Measurements from ENCODE around the gene TTBK2.

DNA sequence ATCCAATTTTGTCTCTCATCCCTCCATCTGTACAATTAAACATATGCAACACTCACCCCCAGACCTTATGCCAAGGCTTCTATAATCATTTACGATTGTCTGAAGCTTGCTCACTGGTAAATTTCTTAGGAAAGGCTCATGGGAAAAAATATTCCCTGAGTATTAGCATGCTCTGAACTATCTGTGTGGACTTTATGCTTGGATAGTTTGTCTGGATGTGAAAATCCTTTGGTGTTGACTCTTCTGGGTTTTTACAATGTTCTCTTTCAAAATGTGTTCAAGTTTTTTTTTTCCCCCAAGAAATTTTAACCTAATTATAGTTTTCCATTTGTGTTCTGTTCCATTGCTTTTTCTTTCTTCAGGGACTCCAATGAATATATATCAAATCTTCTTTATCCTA lies 19.9 kb upstream of the TTBK2 start:
- TF ChIP-seq, protein P1, sequence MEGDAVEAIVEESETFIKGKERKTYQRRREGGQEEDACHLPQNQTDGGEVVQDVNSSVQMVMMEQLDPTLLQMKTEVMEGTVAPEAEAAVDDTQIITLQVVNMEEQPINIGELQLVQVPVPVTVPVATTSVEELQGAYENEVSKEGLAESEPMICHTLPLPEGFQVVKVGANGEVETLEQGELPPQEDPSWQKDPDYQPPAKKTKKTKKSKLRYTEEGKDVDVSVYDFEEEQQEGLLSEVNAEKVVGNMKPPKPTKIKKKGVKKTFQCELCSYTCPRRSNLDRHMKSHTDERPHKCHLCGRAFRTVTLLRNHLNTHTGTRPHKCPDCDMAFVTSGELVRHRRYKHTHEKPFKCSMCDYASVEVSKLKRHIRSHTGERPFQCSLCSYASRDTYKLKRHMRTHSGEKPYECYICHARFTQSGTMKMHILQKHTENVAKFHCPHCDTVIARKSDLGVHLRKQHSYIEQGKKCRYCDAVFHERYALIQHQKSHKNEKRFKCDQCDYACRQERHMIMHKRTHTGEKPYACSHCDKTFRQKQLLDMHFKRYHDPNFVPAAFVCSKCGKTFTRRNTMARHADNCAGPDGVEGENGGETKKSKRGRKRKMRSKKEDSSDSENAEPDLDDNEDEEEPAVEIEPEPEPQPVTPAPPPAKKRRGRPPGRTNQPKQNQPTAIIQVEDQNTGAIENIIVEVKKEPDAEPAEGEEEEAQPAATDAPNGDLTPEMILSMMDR (IDR thresholded peaks at IDR 0.05; ENCODE audit: low read length) = no peak
- TF ChIP-seq EZH2 (IDR thresholded peaks at IDR 0.05; ENCODE audit: borderline replicate concordance, low read length) = no peak
